Inflammatory macrophage (primary cell): Measurements from ENCODE around the gene CSAG1.
"Not testable (repeated sequence)": the region's sequence is repeated elsewhere in the genome, so short reads cannot be mapped to it uniquely, and the experiment has no call there.

Experiments
- DNase-seq, 2 donors: peaks; one replicate each; pipeline ENCODE4 v3.0.0-alpha.2; 2020 to 2022
- total RNA-seq, 18 experiments: gene quantifications; one replicate each; lab custom pipeline; 2026; ENCODE audit warnings: mixed read lengths in 6 of 18, inconsistent platforms in 2 of 18; lab: John Stamatoyannopoulos, UW

The CSAG1 gene, protein sequence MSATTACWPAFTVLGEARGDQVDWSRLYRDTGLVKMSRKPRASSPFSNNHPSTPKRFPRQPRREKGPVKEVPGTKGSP
- 0 to 0.31 (median 0) reads per million in 18 experiments for total RNA-seq

DNA sequence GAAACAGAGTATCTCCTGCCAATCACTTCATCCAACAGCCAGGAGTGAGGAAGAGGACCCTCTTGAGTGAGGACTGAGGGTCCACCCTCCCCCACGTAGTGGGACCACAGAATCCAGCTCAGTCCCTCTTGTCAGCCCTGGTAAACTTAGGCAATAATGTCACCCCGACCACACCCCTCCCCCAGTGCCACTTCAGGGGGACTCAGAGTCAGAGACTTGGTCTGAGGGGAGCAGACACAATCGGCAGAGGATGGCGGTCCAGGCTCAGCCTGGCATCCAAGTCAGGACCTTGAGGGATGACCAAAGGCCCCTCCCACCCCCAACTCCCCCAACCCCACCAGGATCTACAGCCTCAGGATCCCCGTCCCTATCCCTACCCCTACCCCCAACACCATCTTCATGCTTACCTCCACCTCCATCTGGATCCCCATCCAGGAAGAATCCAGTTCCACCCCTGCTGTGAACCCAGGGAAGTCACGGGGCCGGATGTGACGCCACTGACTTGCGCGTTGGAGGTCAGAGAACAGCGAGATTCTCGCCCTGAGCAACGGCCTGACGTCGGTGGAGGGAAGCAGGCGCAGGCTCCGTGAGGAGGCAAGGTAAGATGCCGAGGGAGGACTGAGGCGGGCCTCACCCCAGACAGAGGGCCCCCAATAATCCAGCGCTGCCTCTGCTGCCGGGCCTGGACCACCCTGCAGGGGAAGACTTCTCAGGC, at the start of gene CSAG1, which contains the start of gene MAGEA12:
Gene CSAG1 (minus strand): TSS at position 461 of the 715 bp plus-strand sequence. CDS start 1,261 bp downstream, outside the sequence.
Gene MAGEA12 (plus strand): TSS at position 497 of the 715 bp plus-strand sequence. CDS start 2,405 bp downstream, outside the sequence.
- no peak for DNase-seq

DNA sequence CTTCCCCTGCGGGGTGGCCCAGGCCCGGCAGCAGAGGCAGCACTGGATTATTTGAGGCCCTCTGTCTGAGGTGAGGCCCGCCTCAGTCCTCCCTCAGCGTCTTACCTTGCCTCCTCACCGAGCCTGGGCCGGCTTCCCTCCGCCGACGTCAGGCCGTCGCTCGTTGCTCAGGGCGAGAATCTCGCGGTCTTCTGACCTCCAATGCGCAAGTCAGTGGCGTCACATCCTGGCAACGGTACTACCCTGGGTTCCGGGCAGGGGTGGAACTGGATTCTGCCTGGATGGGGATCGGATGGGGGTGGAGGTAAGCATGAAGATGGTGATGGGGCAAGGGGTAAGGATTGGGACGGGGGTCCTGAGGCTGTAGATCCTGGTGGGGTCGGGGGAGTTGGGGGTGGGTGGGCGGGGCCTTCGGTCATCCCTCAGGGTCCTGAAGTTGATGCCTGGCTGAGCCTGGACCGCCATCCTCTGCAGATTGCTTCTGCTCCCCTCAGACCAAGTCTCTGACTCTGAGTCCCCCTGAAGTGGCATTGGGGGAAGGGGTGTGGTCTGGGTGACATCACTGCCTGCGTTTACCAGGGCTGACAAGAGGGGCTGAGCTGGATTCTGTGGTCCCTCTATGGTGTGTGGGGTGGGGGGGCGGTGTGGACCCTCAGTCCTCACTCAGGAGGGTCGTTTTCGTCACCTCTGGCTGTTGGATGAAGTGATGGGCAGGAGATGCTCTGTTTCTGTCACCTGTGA, 36.2 kb upstream of the CSAG1 start, which contains the start of gene MAGEA6:
Gene MAGEA6 (minus strand): TSS at position 141 of the 741 bp plus-strand sequence. CDS start 2,039 bp downstream, outside the sequence.
- DNase-seq: not testable (repeated sequence)

DNA sequence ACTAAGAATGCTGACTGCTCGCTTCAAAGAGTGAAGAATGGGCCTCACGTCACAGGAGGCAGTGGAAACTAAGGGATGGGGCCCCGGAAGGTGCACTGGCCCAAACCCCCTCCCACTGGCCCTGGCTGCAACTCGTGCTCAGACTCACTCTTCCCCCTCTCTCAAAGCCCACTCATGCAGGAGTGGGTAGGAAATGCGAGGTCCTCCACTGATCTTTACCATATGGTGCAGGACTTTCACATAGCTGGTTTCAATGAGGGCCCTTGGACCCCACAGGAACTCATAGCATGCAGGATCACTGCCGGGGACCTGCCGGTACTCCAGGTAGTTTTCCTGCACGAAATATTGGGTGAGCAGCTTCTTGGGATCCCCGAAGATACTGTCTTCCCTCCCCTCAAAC, 33.0 kb upstream of the CSAG1 start:
- DNase-seq: not testable (repeated sequence)

DNA sequence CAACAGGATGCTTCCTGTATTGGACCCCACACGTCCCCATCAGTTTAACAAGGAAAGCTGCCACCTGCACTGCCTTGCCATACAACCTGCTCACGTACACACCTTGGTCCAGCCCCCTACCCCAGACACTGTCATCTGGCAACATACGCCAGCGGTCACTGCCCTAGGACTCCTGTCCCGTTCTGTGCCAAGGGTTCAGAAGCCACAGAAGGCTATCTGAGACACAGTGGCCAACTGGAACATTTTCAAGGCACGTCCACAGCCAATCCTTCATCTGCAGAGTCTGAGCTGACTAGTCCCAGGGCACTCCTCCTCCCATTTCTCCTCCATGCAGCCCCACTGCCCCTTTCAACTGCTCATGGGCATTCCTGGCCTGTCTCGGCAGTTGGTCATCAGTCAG, 28.1 kb upstream of the CSAG1 start:
- not testable (repeated sequence) for DNase-seq

DNA sequence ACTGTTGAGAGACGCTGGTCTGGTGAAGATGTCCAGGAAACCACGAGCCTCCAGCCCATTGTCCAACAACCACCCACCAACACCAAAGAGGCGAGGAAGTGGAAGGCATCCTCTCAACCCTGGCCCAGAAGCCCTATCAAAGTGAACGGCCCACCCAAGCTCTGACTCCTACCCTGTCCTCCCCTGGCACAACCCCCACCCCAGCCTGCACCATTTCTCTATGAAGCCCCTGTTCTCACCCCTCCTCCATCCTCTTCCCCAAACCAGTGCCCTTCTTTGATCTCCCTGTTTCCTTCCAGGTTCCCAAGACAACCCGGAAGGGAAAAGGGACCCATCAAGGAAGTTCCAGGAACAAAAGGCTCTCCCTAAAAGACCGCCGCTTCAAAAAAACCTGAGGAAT, 26.0 kb upstream of the CSAG1 start:
- DNase-seq: not testable (repeated sequence)

DNA sequence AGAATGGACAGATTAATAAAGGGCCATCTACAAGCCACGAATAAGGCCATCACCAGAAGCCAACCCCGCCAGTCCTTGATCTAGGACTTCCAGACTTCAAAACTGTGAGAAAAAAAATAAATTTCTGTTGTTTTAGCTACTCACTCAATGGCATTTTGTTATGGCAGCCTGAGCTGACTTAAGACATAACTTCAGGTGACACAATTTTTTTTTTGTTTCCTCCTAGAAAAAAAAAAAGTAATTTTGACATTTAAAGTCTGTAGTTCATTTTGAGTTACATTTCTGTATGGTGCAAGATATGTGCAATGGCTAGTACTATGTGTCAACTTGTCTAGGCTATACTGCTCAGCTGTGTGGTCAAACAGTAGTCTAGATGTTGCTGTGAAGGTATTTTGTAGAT, 25.4 kb upstream of the CSAG1 start, which contains the start of gene CSAG3:
Gene CSAG3 (plus strand): TSS at position 301 of the 400 bp plus-strand sequence.
- not testable (repeated sequence) for DNase-seq

DNA sequence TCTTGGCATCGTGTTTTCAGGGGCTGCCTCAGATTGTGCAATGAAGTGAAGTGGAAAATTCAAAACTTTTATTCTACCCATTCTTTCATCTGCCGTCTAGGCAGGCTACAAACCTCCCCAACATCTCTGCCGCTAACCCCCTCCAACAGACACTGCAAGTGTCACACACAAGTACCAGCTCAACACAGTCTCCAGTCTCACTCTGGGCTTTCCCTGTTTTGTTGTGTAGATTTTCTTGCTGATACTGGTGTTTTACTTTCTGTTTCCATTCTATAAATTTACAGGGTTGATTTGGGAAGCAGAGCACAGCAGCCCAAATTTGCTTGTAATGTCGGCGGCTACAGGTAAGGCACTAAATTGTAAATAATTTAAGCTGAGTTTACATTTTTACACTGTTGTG, 21.4 kb upstream of the CSAG1 start:
- not testable (repeated sequence) for DNase-seq

DNA sequence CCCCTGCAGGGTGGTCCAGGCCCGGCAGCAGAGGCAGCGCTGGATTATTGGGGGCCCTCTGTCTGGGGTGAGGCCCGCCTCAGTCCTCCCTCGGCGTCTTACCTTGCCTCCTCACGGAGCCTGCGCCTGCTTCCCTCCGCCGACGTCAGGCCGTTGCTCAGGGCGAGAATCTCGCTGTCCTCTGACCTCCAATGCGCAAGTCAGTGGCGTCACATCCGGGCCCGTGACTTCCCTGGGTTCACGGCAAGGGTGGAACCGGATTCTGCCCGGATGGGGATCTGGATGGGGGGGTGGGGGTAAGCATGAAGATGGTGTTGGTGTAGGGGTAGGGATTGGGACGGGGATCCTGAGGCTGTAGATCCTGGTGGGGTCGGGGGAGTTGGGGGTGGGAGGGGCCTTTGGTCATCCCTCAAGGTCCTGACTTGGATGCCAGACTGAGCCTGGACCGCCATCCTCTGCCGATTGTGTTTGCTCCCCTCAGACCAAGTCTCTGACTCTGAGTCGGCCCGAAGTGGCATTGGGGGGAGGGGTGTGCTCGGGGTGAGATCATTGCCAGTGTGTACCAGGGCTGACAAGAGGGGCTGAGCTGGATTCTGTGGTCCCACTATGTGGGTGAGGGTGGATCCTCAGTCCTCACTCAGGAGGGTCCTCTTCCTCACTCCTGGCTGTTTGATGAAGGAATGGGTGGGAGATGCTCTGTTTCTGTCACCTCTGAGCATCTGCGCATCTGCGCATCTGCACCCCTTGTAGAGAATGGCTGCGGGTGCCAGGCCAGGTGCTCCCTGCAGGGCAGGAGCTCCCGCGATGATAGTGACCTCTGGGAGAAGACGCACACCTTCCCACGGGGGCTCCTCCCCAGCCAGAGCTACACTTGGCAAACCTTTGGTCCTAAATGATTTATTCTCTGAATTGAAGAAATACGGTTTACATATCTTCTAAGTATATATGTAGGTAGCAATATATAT, 20.4 kb upstream of the CSAG1 start, which contains the start of gene MAGEA2:
Gene MAGEA2 (minus strand): TSS at position 157 of the 965 bp plus-strand sequence. CDS start 2,479 bp downstream, outside the sequence.
- not testable (repeated sequence) for DNase-seq

DNA sequence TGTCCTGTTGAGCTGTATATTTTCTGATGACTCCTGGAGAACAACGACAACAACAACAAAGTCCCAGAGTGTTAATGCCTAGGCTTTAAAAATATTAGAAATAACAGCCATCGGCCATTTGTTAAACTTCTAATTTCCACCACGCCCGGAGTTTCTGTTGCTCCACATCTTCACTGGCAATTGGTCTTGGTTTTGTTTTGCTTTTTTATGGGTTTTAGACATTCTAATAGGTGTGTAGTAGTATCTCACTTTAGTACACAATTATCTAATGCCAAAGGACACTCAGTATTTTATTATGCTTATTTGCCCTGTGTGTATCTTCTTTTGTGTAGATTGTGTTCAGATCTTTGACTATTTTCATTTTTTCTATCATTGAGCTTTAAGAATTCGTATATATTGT, 5.0 kb upstream of the CSAG1 start:
- no peak for DNase-seq

DNA sequence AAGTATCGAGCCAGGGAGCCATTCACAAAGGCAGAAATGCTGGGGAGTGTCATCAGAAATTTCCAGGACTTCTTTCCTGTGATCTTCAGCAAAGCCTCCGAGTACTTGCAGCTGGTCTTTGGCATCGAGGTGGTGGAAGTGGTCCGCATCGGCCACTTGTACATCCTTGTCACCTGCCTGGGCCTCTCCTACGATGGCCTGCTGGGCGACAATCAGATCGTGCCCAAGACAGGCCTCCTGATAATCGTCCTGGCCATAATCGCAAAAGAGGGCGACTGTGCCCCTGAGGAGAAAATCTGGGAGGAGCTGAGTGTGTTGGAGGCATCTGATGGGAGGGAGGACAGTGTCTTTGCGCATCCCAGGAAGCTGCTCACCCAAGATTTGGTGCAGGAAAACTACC, 3.0 kb upstream of the CSAG1 start:
- DNase-seq: not testable (repeated sequence)

DNA sequence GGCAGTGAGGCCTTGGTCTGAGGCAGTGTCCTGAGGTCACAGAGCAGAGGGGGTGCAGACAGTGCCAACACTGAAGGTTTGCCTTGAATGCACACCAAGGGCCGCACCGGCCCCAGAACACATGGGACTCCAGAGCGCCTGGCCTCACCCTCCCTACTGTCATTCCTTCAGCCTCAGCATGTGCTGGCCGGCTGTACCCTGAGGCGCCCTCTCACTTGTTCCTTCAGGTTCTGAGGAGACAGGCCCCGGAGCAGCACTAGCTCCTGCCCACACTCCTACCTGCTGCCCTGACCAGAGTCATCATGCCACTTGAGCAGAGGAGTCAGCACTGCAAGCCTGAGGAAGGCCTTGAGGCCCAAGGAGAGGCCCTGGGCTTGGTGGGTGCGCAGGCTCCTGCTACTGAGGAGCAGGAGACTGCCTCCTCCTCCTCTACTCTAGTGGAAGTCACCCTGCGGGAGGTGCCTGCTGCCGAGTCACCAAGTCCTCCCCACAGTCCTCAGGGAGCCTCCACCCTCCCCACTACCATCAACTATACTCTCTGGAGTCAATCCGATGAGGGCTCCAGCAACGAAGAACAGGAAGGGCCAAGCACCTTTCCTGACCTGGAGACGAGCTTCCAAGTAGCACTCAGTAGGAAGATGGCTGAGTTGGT, 2.5 kb upstream of the CSAG1 start:
- DNase-seq: no peak

DNA sequence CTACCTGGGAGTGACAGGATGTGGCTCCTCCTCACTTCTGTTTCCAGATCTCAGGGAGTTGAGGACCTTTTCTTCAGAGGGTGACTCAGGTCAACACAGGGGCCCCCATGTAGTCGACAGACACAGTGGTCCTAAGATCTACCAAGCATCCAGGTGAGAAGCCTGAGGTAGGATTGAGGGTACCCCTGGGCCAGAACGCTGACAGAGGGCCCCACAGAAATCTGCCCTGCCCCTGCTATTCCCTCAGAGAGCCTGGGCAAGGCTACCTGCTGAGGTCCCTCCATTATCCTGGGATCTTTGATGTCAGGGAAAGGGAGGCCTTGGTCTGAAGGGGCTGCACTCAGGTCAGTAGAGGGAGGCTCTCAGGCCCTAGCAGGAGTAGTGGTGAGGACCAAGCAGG, 1.6 kb upstream of the CSAG1 start:
- no peak for DNase-seq

DNA sequence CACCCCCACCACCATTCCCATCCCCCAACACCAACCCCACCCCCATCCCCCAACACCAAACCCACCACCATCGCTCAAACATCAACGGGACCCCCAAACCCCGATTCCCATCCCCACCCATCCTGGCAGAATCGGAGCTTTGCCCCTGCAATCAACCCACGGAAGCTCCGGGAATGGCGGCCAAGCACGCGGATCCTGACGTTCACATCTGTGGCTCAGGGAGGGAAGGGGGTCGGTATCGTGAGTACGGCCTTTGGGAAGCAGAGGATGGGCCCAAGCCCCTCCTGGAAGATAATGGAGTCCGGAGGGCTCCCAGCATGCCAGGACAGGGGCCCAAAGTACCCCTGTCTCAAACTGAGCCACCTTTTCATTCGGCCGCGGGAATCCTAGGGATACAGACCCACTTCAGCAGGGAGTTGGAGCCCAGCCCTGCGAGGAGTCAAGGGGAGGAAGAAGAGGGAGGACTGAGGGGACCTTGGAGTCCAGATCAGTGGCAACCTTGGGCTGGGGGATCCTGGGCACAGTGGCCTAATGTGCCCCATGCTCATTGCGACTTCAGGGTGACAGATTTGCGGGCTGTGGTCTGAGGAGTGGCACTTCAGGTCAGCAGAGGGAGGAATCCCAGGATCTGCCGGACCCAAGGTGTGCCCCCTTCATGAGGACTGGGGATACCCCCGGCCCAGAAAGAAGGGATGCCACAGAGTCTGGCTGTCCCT, 780 bp upstream of the CSAG1 start:
- DNase-seq: not testable (repeated sequence)

DNA sequence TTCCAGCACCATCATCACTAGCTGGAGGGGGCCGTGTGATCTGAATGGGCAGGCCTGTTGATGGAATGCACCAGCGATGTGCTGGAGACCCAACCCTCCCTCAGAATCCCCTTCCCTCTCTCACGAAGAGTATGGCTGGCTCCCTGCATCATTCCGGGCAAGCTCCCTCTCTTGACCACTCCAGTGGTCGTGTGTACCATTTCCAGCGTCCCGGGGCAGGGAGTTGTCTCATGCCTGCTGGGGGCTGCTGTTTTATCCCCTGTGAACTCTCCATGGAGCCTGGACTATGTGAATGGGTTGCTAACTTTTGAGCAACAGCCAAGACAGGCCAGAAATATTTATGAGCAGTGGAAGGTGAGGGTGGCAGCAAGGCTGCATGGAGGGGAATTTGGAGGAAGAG, 8.1 kb downstream of the CSAG1 start:
- no peak for DNase-seq

DNA sequence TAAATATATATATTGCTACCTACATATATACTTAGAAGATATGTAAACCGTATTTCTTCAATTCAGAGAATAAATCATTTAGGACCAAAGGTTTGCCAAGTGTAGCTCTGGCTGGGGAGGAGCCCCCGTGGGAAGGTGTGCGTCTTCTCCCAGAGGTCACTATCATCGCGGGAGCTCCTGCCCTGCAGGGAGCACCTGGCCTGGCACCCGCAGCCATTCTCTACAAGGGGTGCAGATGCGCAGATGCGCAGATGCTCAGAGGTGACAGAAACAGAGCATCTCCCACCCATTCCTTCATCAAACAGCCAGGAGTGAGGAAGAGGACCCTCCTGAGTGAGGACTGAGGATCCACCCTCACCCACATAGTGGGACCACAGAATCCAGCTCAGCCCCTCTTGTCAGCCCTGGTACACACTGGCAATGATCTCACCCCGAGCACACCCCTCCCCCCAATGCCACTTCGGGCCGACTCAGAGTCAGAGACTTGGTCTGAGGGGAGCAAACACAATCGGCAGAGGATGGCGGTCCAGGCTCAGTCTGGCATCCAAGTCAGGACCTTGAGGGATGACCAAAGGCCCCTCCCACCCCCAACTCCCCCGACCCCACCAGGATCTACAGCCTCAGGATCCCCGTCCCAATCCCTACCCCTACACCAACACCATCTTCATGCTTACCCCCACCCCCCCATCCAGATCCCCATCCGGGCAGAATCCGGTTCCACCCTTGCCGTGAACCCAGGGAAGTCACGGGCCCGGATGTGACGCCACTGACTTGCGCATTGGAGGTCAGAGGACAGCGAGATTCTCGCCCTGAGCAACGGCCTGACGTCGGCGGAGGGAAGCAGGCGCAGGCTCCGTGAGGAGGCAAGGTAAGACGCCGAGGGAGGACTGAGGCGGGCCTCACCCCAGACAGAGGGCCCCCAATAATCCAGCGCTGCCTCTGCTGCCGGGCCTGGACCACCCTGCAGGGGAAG, 19.4 kb downstream of the CSAG1 start, which contains the start of gene MAGEA2B:
Gene MAGEA2B (plus strand): TSS at position 814 of the 973 bp plus-strand sequence. CDS start 2,479 bp downstream, outside the sequence.
- not testable (repeated sequence) for DNase-seq

DNA sequence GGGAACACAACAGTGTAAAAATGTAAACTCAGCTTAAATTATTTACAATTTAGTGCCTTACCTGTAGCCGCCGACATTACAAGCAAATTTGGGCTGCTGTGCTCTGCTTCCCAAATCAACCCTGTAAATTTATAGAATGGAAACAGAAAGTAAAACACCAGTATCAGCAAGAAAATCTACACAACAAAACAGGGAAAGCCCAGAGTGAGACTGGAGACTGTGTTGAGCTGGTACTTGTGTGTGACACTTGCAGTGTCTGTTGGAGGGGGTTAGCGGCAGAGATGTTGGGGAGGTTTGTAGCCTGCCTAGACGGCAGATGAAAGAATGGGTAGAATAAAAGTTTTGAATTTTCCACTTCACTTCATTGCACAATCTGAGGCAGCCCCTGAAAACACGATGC, 20.3 kb downstream of the CSAG1 start:
- DNase-seq: not testable (repeated sequence)

DNA sequence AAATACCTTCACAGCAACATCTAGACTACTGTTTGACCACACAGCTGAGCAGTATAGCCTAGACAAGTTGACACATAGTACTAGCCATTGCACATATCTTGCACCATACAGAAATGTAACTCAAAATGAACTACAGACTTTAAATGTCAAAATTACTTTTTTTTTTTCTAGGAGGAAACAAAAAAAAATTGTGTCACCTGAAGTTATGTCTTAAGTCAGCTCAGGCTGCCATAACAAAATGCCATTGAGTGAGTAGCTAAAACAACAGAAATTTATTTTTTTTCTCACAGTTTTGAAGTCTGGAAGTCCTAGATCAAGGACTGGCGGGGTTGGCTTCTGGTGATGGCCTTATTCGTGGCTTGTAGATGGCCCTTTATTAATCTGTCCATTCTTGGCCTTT, 24.3 kb downstream of the CSAG1 start, which contains the start of gene CSAG2:
Gene CSAG2 (minus strand): TSS at position 101 of the 400 bp plus-strand sequence. CDS start 161 bp downstream, outside the sequence.
- DNase-seq: not testable (repeated sequence)

DNA sequence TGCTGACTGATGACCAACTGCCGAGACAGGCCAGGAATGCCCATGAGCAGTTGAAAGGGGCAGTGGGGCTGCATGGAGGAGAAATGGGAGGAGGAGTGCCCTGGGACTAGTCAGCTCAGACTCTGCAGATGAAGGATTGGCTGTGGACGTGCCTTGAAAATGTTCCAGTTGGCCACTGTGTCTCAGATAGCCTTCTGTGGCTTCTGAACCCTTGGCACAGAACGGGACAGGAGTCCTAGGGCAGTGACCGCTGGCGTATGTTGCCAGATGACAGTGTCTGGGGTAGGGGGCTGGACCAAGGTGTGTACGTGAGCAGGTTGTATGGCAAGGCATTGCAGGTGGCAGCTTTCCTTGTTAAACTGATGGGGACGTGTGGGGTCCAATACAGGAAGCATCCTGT, 27.0 kb downstream of the CSAG1 start:
- DNase-seq: not testable (repeated sequence)

DNA sequence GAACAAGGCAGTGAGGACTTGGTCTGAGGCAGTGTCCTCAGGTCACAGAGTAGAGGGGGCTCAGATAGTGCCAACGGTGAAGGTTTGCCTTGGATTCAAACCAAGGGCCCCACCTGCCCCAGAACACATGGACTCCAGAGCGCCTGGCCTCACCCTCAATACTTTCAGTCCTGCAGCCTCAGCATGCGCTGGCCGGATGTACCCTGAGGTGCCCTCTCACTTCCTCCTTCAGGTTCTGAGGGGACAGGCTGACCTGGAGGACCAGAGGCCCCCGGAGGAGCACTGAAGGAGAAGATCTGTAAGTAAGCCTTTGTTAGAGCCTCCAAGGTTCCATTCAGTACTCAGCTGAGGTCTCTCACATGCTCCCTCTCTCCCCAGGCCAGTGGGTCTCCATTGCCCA, 33.1 kb downstream of the CSAG1 start:
- not testable (repeated sequence) for DNase-seq
